GM12872 (cell line): ENCODE data around the gene SDCCAG8.

ENCODE experiments used
- TF ChIP-seq, protein P1 (sequence below): IDR thresholded peaks from 3 replicates; pipeline ENCODE4 v1.5.1; 2011; ENCODE audit warnings: low read depth, mild to moderate bottlenecking, low read length, moderate library complexity; ENCODE audit not compliant: insufficient read depth

The SDCCAG8 gene

DNA sequence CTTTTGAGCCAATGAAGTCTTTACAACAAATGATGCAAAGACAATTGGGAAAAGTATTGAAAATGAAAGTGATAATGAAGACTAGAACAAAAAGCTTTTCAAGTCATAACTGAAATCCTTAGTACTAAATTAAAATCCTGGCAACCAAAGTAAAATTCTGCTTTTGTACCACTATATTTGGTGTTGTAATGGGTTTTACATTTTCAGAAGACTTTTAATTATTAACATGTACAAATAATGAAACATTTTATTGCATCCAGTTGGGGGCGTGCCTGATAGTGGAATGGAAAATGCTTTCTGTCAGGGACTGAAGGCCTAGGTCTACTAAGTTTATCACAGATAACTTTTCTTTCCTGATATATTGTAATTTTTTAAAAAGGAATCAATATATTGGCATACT lies 89.4 kb downstream of the SDCCAG8 start:
- TF ChIP-seq, protein P1, sequence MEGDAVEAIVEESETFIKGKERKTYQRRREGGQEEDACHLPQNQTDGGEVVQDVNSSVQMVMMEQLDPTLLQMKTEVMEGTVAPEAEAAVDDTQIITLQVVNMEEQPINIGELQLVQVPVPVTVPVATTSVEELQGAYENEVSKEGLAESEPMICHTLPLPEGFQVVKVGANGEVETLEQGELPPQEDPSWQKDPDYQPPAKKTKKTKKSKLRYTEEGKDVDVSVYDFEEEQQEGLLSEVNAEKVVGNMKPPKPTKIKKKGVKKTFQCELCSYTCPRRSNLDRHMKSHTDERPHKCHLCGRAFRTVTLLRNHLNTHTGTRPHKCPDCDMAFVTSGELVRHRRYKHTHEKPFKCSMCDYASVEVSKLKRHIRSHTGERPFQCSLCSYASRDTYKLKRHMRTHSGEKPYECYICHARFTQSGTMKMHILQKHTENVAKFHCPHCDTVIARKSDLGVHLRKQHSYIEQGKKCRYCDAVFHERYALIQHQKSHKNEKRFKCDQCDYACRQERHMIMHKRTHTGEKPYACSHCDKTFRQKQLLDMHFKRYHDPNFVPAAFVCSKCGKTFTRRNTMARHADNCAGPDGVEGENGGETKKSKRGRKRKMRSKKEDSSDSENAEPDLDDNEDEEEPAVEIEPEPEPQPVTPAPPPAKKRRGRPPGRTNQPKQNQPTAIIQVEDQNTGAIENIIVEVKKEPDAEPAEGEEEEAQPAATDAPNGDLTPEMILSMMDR, result 0 out of 3 replicates have a peak, but pooled peaks have one; percentile 4

DNA sequence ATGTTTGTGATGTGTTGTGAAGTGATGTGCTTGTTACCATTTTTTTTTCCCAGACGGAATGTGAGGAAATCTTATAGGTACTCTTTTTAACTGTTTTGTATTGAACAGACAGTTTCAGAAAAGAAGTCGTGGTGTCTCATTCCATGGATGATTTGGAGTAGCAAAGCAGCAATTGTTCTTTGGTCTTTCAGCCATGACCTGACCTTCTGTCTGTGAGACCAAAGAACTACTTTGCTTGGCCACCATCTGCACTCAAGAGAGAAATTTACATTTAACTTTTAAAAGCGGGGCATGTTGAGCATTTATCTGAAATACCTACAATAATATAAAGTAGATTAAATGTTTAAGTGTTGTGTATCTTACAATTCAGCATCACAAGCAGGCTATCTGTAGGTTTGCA lies 90.2 kb downstream of the SDCCAG8 start:
- TF ChIP-seq, protein P1, result no peak

DNA sequence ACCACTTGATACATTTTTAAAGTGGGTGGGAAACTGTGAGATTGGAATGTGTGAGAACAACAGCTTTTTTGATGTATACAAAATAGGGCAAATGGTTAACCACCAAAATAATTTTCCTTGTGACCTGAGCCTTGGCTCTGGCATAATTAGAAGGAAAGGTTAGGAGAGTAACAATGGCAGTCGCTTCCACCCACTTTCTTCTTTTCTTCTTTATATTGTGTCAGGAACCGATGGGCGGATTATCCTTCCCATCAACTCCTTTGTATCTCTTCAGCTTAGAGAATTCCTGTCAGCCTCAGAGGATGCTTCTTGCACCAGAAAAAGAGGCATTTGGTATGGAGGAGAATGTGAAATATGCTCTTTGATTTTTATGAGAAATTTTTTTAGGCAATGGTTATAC lies 90.6 kb downstream of the SDCCAG8 start:
- TF ChIP-seq, protein P1, result no peak

DNA sequence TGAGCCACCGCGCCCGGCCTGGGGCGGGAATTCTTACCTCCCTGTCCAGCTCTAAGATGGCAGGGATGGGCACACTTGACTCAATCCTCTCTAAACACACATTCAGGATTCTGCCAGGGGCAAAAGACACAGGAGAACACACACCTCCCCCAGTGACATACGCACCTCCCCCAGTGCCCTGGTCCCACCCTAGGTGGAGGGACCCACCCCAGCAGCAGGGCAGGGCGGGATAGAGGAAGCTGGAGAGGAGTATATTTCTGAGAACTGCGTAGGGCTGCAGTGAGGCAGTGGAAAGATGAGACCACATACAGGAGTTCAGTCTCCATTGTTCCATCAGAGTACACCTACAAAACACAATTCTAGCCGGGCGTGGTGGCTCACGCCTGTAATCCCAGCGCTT lies 92.5 kb downstream of the SDCCAG8 start:
- TF ChIP-seq, protein P1, result no peak

DNA sequence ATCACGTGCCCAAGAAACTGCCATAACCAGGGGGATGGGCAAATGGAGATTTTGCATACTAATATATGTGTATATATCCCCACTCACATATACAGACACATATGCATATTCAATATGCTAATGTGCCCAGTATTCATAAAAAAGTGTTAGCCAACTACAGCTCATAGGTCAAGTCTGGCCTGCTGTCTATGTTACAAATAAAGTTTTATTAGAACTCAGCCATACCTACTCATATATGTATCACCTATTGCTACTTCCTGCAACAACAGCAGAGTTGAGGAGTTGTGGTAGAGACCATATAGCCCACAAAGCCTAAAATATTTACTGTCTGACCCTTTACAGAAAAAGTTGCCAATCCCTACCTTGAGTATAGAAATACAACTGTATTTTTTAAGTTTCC lies 93.3 kb downstream of the SDCCAG8 start:
- TF ChIP-seq, protein P1, result no peak

DNA sequence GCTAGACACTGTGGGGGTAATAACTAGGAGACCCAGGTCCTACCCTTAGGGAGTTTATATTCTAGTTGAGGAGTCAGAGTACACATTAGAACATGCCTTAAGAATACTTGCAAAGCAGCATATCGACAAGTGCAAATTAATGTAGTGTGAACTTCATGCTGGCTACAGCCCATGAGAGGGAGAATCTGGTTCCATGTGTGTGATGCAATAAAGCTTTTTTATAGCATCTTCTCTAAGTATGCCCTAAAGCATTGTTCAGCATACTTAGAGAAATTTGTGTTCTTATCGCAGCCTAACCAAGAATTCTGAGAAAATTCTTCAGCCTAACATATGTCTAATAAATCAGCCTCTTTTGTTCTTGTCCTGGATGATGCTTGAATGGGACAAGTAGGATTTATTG lies 95.5 kb downstream of the SDCCAG8 start:
- TF ChIP-seq, protein P1, result no peak

DNA sequence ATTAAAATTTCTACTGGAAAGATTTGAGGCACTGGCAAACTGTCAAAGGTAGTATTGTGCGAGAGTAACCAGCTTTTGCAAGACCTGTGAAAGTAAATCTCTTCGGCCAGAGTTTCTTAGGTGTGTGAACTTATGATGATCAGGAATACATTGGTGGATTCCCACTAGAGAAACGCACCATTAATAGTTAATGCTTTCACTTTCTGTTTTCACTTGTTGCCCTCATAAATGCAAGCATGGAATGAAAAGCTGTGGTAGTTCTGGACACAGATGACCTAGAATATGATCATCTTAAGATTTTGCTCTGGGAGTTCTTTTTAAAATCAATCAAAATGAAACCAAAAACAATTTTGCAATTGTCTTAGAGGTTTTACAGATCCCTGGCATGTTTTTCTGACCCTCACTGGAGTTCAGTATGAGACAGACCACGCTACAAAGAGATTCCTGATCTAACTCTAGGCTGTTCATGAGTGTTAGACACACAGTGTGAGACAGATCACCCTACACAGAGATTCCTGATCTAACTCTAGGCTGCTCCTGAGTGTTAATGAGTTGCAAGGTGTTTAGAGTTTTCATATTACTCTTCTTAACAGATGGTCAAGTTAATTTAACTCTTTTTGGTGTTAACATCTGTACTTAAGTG lies 98.8 kb downstream of the SDCCAG8 start:
- TF ChIP-seq, protein P1, result no peak
